Activated CD4-positive, CD25-positive, alpha-beta regulatory T cell (primary cell): ENCODE data around the gene ART1.
"Not testable (repeated sequence)": the region's sequence is repeated elsewhere in the genome, so short reads cannot be mapped to it uniquely, and the experiment has no call there.

Source experiments
- DNase-seq, 4 experiments: peaks; one replicate each; lab custom pipeline; 2025; lab: John Stamatoyannopoulos, UW

The ART1 gene

GRCh38 chr11:3632070-3632660, 12.8 kb upstream of the ART1 start:
- DNase-seq = no peak

- no peak for DNase-seq
Measured at GRCh38 chr11:3635641-3636375, 9.1 kb upstream of the ART1 start.

GRCh38 chr11:3637201-3637600, 7.7 kb upstream of the ART1 start:
- DNase-seq = no peak

GRCh38 chr11:3638513-3638912, 6.4 kb upstream of the ART1 start:
- DNase-seq = no peak

GRCh38 chr11:3639841-3640240, 5.1 kb upstream of the ART1 start:
- no peak for DNase-seq

GRCh38 chr11:3641191-3641590, 3.7 kb upstream of the ART1 start:
- no peak for DNase-seq

- no peak for DNase-seq
Measured at GRCh38 chr11:3641701-3642070, 3.2 kb upstream of the ART1 start, which contains the start of gene ART5. TSS of gene ART5 (minus strand) at chr11:3641992. CDS start at chr11:3641862, 130 bp downstream.

- DNase-seq = peak in 3 of 4 experiments; percentile 14 to 51 (median 37)
Measured at GRCh38 chr11:3642071-3642951, 2.6 kb upstream of the ART1 start.

- not testable (repeated sequence) for DNase-seq
Measured at GRCh38 chr11:3643102-3643546, 1.8 kb upstream of the ART1 start.

- DNase-seq = no peak
Measured at GRCh38 chr11:3645552-3645951, 624 bp downstream of the ART1 start.

GRCh38 chr11:3648843-3649242, 3.9 kb downstream of the ART1 start:
- not testable (repeated sequence) for DNase-seq

- not testable (repeated sequence) for DNase-seq
Measured at GRCh38 chr11:3649374-3649773, 4.4 kb downstream of the ART1 start.

GRCh38 chr11:3652514-3652913, 7.6 kb downstream of the ART1 start:
- not testable (repeated sequence) for DNase-seq

- DNase-seq = no peak
Measured at GRCh38 chr11:3655547-3655946, 10.6 kb downstream of the ART1 start.

GRCh38 chr11:3657331-3657730, 12.4 kb downstream of the ART1 start:
- DNase-seq = not testable (repeated sequence)

GRCh38 chr11:3658252-3658651, 13.3 kb downstream of the ART1 start:
- no peak for DNase-seq

- no peak for DNase-seq
Measured at GRCh38 chr11:3659595-3660515, 14.9 kb downstream of the ART1 start.

- no peak for DNase-seq
Measured at GRCh38 chr11:3660960-3661359, 16.0 kb downstream of the ART1 start.

- no peak for DNase-seq
Measured at GRCh38 chr11:3662856-3663255, 17.9 kb downstream of the ART1 start.

- DNase-seq = no peak
Measured at GRCh38 chr11:3664032-3664630, 19.2 kb downstream of the ART1 start.
